CD14-positive monocyte (primary cell): Measurements from ENCODE around the gene CHURC1. TPM values are rescaled to one million over a fixed set of nuclear protein-coding genes. Genes with fewer than 3 reads are reported as not detected.

Experiments
- DNase-seq, 3 donors: peaks; one replicate each; pipeline ENCODE4 v3.0.0-alpha.2; 2011 to 2022
- H2AFZ ChIP-seq: 2 replicates; pipeline ENCODE4 v1.6.0; 2012; ENCODE audit warnings: mild to moderate bottlenecking, low read depth, low read length, inconsistent platforms; ENCODE audit not compliant: insufficient read depth, poor library complexity, severe bottlenecking
- H3K27ac ChIP-seq, 2 donors: 1 replicate in 1 of 2; 2 replicates in 1 of 2; pipeline ENCODE4 v1.5.1; 2012 to 2013; ENCODE audit warnings: low read length in 2 of 2, control low read depth in 1 of 2, inconsistent platforms in 1 of 2, low read depth in 1 of 2, mild to moderate bottlenecking in 1 of 2
- H3K27me3 ChIP-seq, 2 donors: one replicate each; pipeline versions ENCODE4 v1.6.0 to v1.6.1; 2011 to 2013; ENCODE audit warnings: low read length in 2 of 2; ENCODE audit not compliant: control insufficient read depth in 2 of 2, insufficient read depth in 2 of 2
- H3K36me3 ChIP-seq, 2 donors: replicated peaks in 1 of 2; 1 replicate in 1 of 2; 2 replicates in 1 of 2; pipeline versions ENCODE4 v1.5.1 to v1.6.1; 2012 to 2013; ENCODE audit warnings: low read length in 2 of 2, control low read depth in 1 of 2, inconsistent platforms in 1 of 2, mild to moderate bottlenecking in 1 of 2; ENCODE audit not compliant: insufficient read depth in 2 of 2, control insufficient read depth in 1 of 2
- H3K4me1 ChIP-seq, 2 donors: 1 replicate in 1 of 2; 2 replicates in 1 of 2; pipeline versions ENCODE4 v1.5.1 to v1.6.1; 2012 to 2013; ENCODE audit warnings: low read length in 2 of 2, control low read depth in 1 of 2, inconsistent platforms in 1 of 2, mild to moderate bottlenecking in 1 of 2, moderate library complexity in 1 of 2; ENCODE audit not compliant: insufficient read depth in 2 of 2, control insufficient read depth in 1 of 2
- H3K4me2 ChIP-seq: replicated peaks from 2 replicates; pipeline ENCODE3; 2012; ENCODE audit warnings: low read length, moderate library complexity, mild to moderate bottlenecking; ENCODE audit not compliant: poor library complexity, severe bottlenecking; ENCODE audit errors: extremely low read depth
- H3K4me3 ChIP-seq, 3 experiments: fragments of 200-600 bp in 1 of 3; sonication (generic) in 1 of 3; replicated peaks in 1 of 3; 1 replicate in 2 of 3; 2 replicates in 1 of 3; pipeline ENCODE4 v1.5.1; 2011 to 2013; ENCODE audit warnings: low read length in 3 of 3, mild to moderate bottlenecking in 3 of 3, control low read depth in 2 of 3, low read depth in 2 of 3, inconsistent platforms in 1 of 3, moderate library complexity in 1 of 3
- H3K79me2 ChIP-seq: 2 replicates; pipeline ENCODE4 v1.6.0; 2012; ENCODE audit warnings: mild to moderate bottlenecking, control low read depth, inconsistent platforms, low read length, moderate library complexity; ENCODE audit not compliant: insufficient read depth
- H3K9ac ChIP-seq: 2 replicates; pipeline ENCODE4 v1.6.0; 2017; ENCODE audit warnings: low read length, mild to moderate bottlenecking; ENCODE audit not compliant: insufficient read depth, poor library complexity, severe bottlenecking
- H3K9me3 ChIP-seq, 2 donors: replicated peaks in 1 of 2; 1 replicate in 1 of 2; 2 replicates in 1 of 2; pipeline versions ENCODE4 v1.5.1 to v1.6.1; 2012 to 2013; ENCODE audit warnings: low read length in 2 of 2, control low read depth in 1 of 2; ENCODE audit not compliant: control insufficient read depth in 1 of 2, insufficient read depth in 1 of 2
- H4K20me1 ChIP-seq: 2 replicates; pipeline ENCODE4 v1.6.0; 2012; ENCODE audit warnings: mild to moderate bottlenecking, low read length, control low read depth, moderate library complexity; ENCODE audit not compliant: insufficient read depth
- H3K27ac Mint-ChIP-seq, 7 donors: one replicate each; pipeline ENCODE4 v1.8.0; 2020; ENCODE audit warnings: mild to moderate bottlenecking in 7 of 7, mixed read lengths in 7 of 7, moderate library complexity in 6 of 7, inconsistent platforms in 2 of 7
- H3K27me3 Mint-ChIP-seq, 3 donors: one replicate each; pipeline ENCODE4 v1.8.0; 2021 to 2022; ENCODE audit warnings: low read depth in 3 of 3, mild to moderate bottlenecking in 3 of 3, mixed read lengths in 3 of 3, moderate library complexity in 3 of 3, inconsistent platforms in 1 of 3
- H3K36me3 Mint-ChIP-seq, 2 donors: one replicate each; pipeline ENCODE4 v1.8.0; 2020; ENCODE audit warnings: mixed read lengths in 2 of 2, inconsistent platforms in 1 of 2, mild to moderate bottlenecking in 1 of 2
- H3K4me1 Mint-ChIP-seq: one replicate; pipeline ENCODE4 v1.8.0; 2020; ENCODE audit warnings: mild to moderate bottlenecking, mixed read lengths
- H3K4me3 Mint-ChIP-seq, 2 donors: one replicate each; pipeline ENCODE4 v1.8.0; 2020; ENCODE audit warnings: mild to moderate bottlenecking in 2 of 2, mixed read lengths in 2 of 2, moderate library complexity in 1 of 2
- H3K9me3 Mint-ChIP-seq, 7 donors: one replicate each; pipeline ENCODE4 v1.8.0; 2020 to 2022; ENCODE audit warnings: mixed read lengths in 7 of 7, mild to moderate bottlenecking in 6 of 7, moderate library complexity in 6 of 7, inconsistent platforms in 2 of 7
- CTCF ChIP-seq: fragments of 200-600 bp; IDR thresholded peaks from one replicate; pipeline ENCODE4 v1.8.0; 2022; ENCODE audit warnings: antibody characterized with exemption, mild to moderate bottlenecking
- WGBS: methylation state at CpG from one replicate; pipeline ENCODE4 v1.1.5; 2013; ENCODE audit warnings: missing lambda C conversion rate; ENCODE audit not compliant: insufficient coverage; 5-methylcytosine and 5-hydroxymethylcytosine counted together
- intact Hi-C, 2 donors: fragments of 100-400 bp; cut with micrococcal nuclease; formaldehyde crosslinking; loops; one replicate each; pipeline versions ENCODE4 v1.15.0 to v1.15.1; 2023
- polyA plus RNA-seq, 3 donors: library from polyadenylated mRNA; depleted of rRNA in 1 of 3; unstranded in 2 of 3; stranded (reverse) in 1 of 3; fragments of 300-500 nt in 2 of 3; fragments of >200 nt in 1 of 3; fragmentation: Illumina TruSeq in 2 of 3; gene quantifications; 1 replicate in 2 of 3; 2 replicates in 1 of 3; pipeline ENCODE4 v1.2.3, GENCODE V29; 2012 to 2021

CHURC1 gene
- polyA plus RNA-seq, 3 donors: 31.1 to 98.3 (median 81.2) TPM

GRCh38 chr14:64927031-64927430 is 12.8 kb downstream of the CHURC1 start:
- Histone ChIP-seq H3K4me2 (no peak overlapping the region), H3K36me3 (peaks cover 74 to 84% of the 10 kb centered on the region in 2 donors), H3K4me3 (no peak overlapping the region), H2AFZ (no peak overlapping the region), H3K27me3 (no peaks in the 10 kb centered on the region), H3K79me2 (peaks cover 49% of the 10 kb centered on the region), H4K20me1 (peaks cover 97% of the 10 kb centered on the region), H3K27ac (peak overlapping the region in 1 of 2 donors; percentile 49), H3K4me1 (no peaks in the 10 kb centered on the region), H3K9ac (no peak overlapping the region), H3K9me3 (no peaks in the 10 kb centered on the region)
- Mint-ChIP-seq H3K36me3 (peaks cover 50 to 52% of the 10 kb centered on the region in 2 donors), H3K9me3 (no peaks in the 10 kb centered on the region), H3K27ac (peak overlapping the region in 1 of 7 donors; percentile 17), H3K4me1 (no peaks in the 10 kb centered on the region), H3K4me3 (no peak overlapping the region), H3K27me3 (no peaks in the 10 kb centered on the region)
- DNase-seq: no peak
- TF ChIP-seq CTCF: no peak
- intact Hi-C loops: no loop called here
- 40% methylated on average over 1 of the region's 3 CpGs for WGBS

- H3K27me3 Mint-ChIP-seq: no peaks in the 10 kb centered on the region
- Histone ChIP-seq H3K4me2 (no peak overlapping the region), H3K79me2 (peaks cover 38% of the 10 kb centered on the region), H3K4me1 (no peaks in the 10 kb centered on the region), H2AFZ (no peak overlapping the region), H3K9ac (no peak overlapping the region), H4K20me1 (peaks cover 97% of the 10 kb centered on the region), H3K36me3 (peaks cover 88 to 98% of the 10 kb centered on the region in 2 donors), H3K27ac (no peak overlapping the region), H3K4me3 (no peak overlapping the region), H3K9me3 (no peaks in the 10 kb centered on the region), H3K27me3 (no peaks in the 10 kb centered on the region)
- WGBS: 58% methylated on average over 4 of the region's 7 CpGs
- DNase-seq: no peak
- no peak overlapping the region for H3K4me3 Mint-ChIP-seq
- intact Hi-C loops: no loop called here
- no peak overlapping the region for H3K27ac Mint-ChIP-seq
- TF ChIP-seq CTCF: no peak
- peaks cover 62 to 65% of the 10 kb centered on the region in 2 donors for H3K36me3 Mint-ChIP-seq
- no peaks in the 10 kb centered on the region for H3K9me3 Mint-ChIP-seq
- no peaks in the 10 kb centered on the region for H3K4me1 Mint-ChIP-seq
These were observed 14.2 kb downstream of the CHURC1 start for GRCh38 chr14:64928239-64929013.
